ENCODE results near the gene MRPL53.

MRPL53 gene

DNA sequence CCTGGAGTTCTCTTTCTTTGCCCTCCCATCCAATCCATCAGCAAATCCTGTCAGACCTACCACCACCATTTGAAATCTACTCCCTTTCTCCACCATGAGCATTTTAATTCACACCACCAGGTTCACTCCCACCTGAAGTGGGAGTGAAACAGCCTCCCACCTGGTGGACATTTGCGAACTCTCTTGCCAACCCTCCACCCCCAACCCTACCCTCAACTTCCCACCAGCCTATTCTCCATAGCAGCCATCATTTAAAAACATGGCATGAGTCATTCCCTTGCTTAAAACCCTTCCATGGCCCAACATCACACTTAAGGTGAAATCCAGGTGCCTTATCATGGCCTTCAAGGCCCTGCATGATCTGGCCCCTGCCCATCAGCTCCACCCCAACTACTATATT is 34.2 kb downstream of the MRPL53 start:
- no peak for DNase-seq (ENCODE audit: low read depth in 1 of 2, low spot score in 1 of 2)
- TF ChIP-seq, protein P1, sequence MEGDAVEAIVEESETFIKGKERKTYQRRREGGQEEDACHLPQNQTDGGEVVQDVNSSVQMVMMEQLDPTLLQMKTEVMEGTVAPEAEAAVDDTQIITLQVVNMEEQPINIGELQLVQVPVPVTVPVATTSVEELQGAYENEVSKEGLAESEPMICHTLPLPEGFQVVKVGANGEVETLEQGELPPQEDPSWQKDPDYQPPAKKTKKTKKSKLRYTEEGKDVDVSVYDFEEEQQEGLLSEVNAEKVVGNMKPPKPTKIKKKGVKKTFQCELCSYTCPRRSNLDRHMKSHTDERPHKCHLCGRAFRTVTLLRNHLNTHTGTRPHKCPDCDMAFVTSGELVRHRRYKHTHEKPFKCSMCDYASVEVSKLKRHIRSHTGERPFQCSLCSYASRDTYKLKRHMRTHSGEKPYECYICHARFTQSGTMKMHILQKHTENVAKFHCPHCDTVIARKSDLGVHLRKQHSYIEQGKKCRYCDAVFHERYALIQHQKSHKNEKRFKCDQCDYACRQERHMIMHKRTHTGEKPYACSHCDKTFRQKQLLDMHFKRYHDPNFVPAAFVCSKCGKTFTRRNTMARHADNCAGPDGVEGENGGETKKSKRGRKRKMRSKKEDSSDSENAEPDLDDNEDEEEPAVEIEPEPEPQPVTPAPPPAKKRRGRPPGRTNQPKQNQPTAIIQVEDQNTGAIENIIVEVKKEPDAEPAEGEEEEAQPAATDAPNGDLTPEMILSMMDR (IDR thresholded peaks at IDR 0.05; ENCODE audit: insufficient read depth, low read length) = no peak
- TF ChIP-seq GABPA (IDR thresholded peaks at IDR 0.05; ENCODE audit: low read depth) (no peak), SPI1 (IDR thresholded peaks at IDR 0.05; ENCODE audit: borderline replicate concordance, low read depth) (no peak), POLR2AphosphoS5 (IDR thresholded peaks at IDR 0.05; ENCODE audit: low read depth) (no peak)
- TF ChIP-seq, protein P2, sequence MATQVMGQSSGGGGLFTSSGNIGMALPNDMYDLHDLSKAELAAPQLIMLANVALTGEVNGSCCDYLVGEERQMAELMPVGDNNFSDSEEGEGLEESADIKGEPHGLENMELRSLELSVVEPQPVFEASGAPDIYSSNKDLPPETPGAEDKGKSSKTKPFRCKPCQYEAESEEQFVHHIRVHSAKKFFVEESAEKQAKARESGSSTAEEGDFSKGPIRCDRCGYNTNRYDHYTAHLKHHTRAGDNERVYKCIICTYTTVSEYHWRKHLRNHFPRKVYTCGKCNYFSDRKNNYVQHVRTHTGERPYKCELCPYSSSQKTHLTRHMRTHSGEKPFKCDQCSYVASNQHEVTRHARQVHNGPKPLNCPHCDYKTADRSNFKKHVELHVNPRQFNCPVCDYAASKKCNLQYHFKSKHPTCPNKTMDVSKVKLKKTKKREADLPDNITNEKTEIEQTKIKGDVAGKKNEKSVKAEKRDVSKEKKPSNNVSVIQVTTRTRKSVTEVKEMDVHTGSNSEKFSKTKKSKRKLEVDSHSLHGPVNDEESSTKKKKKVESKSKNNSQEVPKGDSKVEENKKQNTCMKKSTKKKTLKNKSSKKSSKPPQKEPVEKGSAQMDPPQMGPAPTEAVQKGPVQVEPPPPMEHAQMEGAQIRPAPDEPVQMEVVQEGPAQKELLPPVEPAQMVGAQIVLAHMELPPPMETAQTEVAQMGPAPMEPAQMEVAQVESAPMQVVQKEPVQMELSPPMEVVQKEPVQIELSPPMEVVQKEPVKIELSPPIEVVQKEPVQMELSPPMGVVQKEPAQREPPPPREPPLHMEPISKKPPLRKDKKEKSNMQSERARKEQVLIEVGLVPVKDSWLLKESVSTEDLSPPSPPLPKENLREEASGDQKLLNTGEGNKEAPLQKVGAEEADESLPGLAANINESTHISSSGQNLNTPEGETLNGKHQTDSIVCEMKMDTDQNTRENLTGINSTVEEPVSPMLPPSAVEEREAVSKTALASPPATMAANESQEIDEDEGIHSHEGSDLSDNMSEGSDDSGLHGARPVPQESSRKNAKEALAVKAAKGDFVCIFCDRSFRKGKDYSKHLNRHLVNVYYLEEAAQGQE (IDR thresholded peaks at IDR 0.05; ENCODE audit: insufficient replicate concordance, low read depth) = no peak
- Histone ChIP-seq H3K27me3 (ENCODE audit: insufficient read depth, poor library complexity, severe bottlenecking) (peaks cover 46% of the 10 kb centered on the region), H3K27ac (replicated peaks) (no peak overlapping the region), H3K4me3 (replicated peaks; ENCODE audit: insufficient read depth, low read length) (no peak overlapping the region)

DNA sequence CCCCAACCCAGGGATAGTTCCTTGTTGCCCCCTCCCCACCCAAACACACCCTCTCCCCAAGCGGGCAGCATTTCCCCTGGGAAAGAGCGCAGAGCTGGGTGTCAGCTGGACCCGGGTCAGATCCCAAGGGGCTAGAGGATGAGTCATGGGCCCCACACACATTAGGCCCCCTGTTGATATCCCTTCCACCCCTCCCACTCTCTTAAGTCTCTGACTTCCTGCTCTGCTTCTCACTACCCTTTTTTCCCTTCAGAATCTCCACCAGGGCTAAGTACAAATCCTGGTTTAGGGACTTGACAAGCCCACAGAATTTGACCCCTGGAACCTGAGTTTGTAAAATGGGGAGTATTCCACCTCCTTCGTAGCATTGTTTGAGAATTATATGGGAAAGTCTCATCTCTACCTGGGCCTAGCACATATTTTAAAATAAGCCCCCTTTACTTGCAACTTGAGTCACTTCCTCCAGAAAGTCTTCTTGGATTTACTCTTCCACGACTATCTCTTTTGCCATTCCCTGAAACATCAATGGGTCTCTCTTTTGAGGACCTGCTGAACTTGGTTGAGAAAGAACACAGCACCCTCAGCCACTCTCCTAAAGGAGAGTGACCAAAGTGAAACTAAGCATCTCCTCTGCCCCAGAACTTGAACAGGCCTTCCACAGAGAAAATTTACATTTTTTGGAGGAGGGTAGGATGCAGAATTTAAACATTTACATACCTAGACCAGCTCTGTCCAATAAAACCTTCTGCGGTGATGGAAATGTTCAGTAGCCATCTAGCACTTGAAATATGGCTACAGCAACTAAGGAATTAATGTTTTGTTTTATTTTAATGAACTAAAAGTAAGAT is 35.4 kb downstream of the MRPL53 start:
- Histone ChIP-seq H3K27me3 (ENCODE audit: insufficient read depth, poor library complexity, severe bottlenecking) (peaks cover 34% of the 10 kb centered on the region), H3K4me3 (replicated peaks; ENCODE audit: insufficient read depth, low read length) (no peak overlapping the region), H3K27ac (replicated peaks) (no peak overlapping the region)
- TF ChIP-seq, protein P1 (IDR thresholded peaks at IDR 0.05; ENCODE audit: insufficient read depth, low read length) = no peak
- TF ChIP-seq, protein P2 (IDR thresholded peaks at IDR 0.05; ENCODE audit: insufficient replicate concordance, low read depth) = no peak
- TF ChIP-seq GABPA (IDR thresholded peaks at IDR 0.05; ENCODE audit: low read depth) (no peak), SPI1 (IDR thresholded peaks at IDR 0.05; ENCODE audit: borderline replicate concordance, low read depth) (no peak), POLR2AphosphoS5 (IDR thresholded peaks at IDR 0.05; ENCODE audit: low read depth) (no peak)
- no peak for DNase-seq (ENCODE audit: low read depth in 1 of 2, low spot score in 1 of 2)

DNA sequence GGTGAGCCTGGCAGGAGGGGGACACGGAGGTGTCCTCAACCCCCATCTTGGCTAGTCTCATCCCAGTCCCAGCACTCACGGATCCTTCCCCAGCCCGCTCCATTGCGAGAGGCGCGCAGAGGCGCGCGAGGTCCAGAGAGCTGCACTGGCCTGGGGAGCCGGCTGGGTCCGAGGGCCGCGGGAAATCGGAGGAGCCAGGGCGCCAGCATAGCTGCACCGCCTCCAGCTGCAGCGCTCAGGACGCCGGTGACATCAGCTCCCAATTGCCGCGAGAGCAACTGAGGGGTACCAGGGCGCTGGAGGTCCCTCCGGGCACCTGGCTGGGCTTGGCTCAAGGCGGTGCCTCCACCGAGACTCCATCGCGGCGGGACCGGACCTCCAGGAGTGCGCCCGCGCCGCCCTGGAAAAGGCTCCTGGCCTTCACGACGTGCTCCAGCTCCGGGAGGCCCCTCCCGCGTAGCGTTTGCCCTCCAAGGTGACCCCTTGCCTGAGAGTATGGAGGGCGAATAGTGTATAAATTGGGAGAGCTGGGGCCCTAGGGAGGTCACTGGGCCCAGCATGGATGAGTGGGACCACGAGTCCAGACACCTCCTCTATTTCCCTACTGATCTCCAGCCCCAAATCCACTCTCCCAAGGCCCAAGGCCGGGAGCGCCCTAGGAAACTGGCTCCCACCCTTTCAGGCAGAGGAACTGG is 36.2 kb downstream of the MRPL53 start:
- no peak overlapping the region for H3K27ac ChIP-seq (replicated peaks)
- H3K27me3 ChIP-seq (ENCODE audit: insufficient read depth, poor library complexity, severe bottlenecking) = peaks cover 26% of the 10 kb centered on the region
- H3K4me3 ChIP-seq (replicated peaks; ENCODE audit: insufficient read depth, low read length) = no peak overlapping the region
- TF ChIP-seq, protein P1 (IDR thresholded peaks at IDR 0.05; ENCODE audit: insufficient read depth, low read length) = no peak
- no peak for TF ChIP-seq SPI1 (IDR thresholded peaks at IDR 0.05; ENCODE audit: borderline replicate concordance, low read depth)
- no peak for DNase-seq (ENCODE audit: low read depth in 1 of 2, low spot score in 1 of 2)
